Astrocyte of the cerebellum (primary cell): Measurements from ENCODE around the gene ATXN7.

Experiments
- DNase-seq: peaks from one replicate; pipeline ENCODE4 v3.0.0-alpha.2; 2011; ENCODE audit warnings: low read depth
- H3K4me3 ChIP-seq: 2 replicates; pipeline ENCODE4 v1.5.1; 2011; ENCODE audit warnings: mild to moderate bottlenecking, low read depth, low read length, moderate library complexity
- CTCF ChIP-seq: IDR thresholded peaks from 2 replicates; pipeline ENCODE4 v1.5.1; 2012; ENCODE audit warnings: low read length, low read depth, moderate library complexity, mild to moderate bottlenecking; ENCODE audit errors: missing control alignments
- in situ Hi-C: cut with HindIII; loops from 2 replicates; pipeline ENCODE4 v1.10.0; 2017; ENCODE audit warnings: low sequenced_read_pairs

ATXN7 gene

GRCh38 chr3:63947594-63947993 lies 83.9 kb downstream of the ATXN7 start:
- H3K4me3 ChIP-seq: no peak overlapping the region
- in situ Hi-C loops: no loop called here
- DNase-seq: no peak
- no peak for TF ChIP-seq CTCF

GRCh38 chr3:63949005-63949404 lies 85.3 kb downstream of the ATXN7 start:
- DNase-seq: peak; percentile 27
- H3K4me3 ChIP-seq: no peak overlapping the region
- in situ Hi-C loops: no loop called here
- no peak for TF ChIP-seq CTCF

- DNase-seq: no peak
- TF ChIP-seq CTCF: no peak
- in situ Hi-C loops: no loop called here
These were observed 87.0 kb downstream of the ATXN7 start for GRCh38 chr3:63950698-63951097.

GRCh38 chr3:63951492-63952247 lies 88.0 kb downstream of the ATXN7 start:
- no peak for TF ChIP-seq CTCF
- no peak overlapping the region for H3K4me3 ChIP-seq
- in situ Hi-C loops: no loop called here
- no peak for DNase-seq

More at GRCh38 chr3:63950698-63951097, 87.0 kb downstream of the ATXN7 start:
- H3K4me3 ChIP-seq: no peak overlapping the region

- no peak for DNase-seq
- in situ Hi-C loops: no loop called here
- no peak for TF ChIP-seq CTCF
- no peak overlapping the region for H3K4me3 ChIP-seq
These were observed 88.6 kb downstream of the ATXN7 start for GRCh38 chr3:63952248-63952594.

- in situ Hi-C loops: no loop called here
- DNase-seq: no peak
- TF ChIP-seq CTCF: no peak
- no peak overlapping the region for H3K4me3 ChIP-seq
These were observed 90.5 kb downstream of the ATXN7 start for GRCh38 chr3:63954182-63954581.
